ENCODE results near the gene NEDD4L. TPM values are rescaled to one million over a fixed set of nuclear protein-coding genes. Genes with fewer than 3 reads are reported as not detected.

Gene NEDD4L
- total RNA-seq, 2 donors from 2014 or later = 149 to 212 TPM

DNA sequence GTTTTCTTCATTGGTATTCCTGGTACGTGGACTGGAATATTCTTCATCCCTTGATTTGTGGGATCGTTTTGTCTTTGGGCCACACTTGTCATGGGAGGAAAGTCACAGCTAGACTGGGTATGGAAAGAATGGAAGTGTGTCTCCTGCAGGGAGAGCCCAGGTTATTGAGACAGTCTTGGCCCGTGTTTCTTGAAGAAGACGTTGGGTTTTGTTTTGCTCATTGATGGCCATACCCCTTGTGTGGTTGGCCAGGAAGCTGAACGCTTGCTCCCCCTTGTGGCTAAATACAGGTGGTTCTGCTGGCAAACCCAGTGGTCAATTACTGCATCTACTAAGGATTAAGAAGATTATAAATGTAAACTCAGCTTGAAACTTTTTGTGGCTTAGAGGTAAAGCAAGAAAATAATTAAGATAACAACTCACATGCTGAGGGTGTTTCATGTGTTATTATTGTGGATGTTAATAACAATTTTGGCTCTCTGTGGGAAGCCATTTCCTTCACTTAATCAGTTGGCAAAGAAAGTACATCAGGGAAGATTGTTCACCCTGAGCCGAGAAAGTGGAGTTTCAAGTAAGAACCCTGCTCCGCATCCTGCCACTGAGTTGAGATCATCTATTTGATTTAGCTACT, 91.8 kb downstream of the NEDD4L start:
- Histone ChIP-seq H3K4me3 (no peak overlapping the region), H3K9ac (ENCODE audit: low read depth in 2 of 2, low read length in 2 of 2) (no peak overlapping the region), H3K9me3 (no peaks in the 10 kb centered on the region), H3K36me3 (no peaks in the 10 kb centered on the region), H3K4me1 (no peaks in the 10 kb centered on the region), H3K27ac (no peak overlapping the region), H3K27me3 (no peaks in the 10 kb centered on the region)
- intact Hi-C loops (cut with DNase I) = loop anchor here (10.0 kb wide), 1 partner anchor 189 kb away; no protein-coding TSS in a partner anchor
- peak; percentile 86 for TF ChIP-seq CTCF (IDR thresholded peaks at IDR 0.05)
- DNase-seq = peak; percentile 75

- intact Hi-C loops (cut with DNase I) = loop anchor here (10.0 kb wide), 1 partner anchor 188 kb away; no protein-coding TSS in a partner anchor
Measured at GRCh38 chr18:58136879-58137278, 92.9 kb downstream of the NEDD4L start.

GRCh38 chr18:58139459-58140386, 95.7 kb downstream of the NEDD4L start:
- intact Hi-C loops (cut with DNase I) = loop anchor here (10.0 kb wide), 1 partner anchor 185 kb away; no protein-coding TSS in a partner anchor
- no peak overlapping the region for H3K27ac ChIP-seq
- no peak for TF ChIP-seq CTCF (IDR thresholded peaks at IDR 0.05)
- H3K4me1 ChIP-seq = no peaks in the 10 kb centered on the region
- no peak overlapping the region for H3K4me3 ChIP-seq
- no peaks in the 10 kb centered on the region for H3K27me3 ChIP-seq
- no peak overlapping the region for H3K9ac ChIP-seq (ENCODE audit: low read depth in 2 of 2, low read length in 2 of 2)
- DNase-seq = no peak
- no peaks in the 10 kb centered on the region for H3K9me3 ChIP-seq
- H3K36me3 ChIP-seq = no peaks in the 10 kb centered on the region

More at GRCh38 chr18:58136879-58137278, 92.9 kb downstream of the NEDD4L start:
- Histone ChIP-seq H3K9me3 (no peaks in the 10 kb centered on the region), H3K36me3 (no peaks in the 10 kb centered on the region), H3K9ac (ENCODE audit: low read depth in 2 of 2, low read length in 2 of 2) (no peak overlapping the region), H3K4me3 (no peak overlapping the region), H3K4me1 (no peaks in the 10 kb centered on the region), H3K27me3 (no peaks in the 10 kb centered on the region), H3K27ac (no peak overlapping the region)
- DNase-seq = no peak
- TF ChIP-seq CTCF (IDR thresholded peaks at IDR 0.05) = no peak

GRCh38 chr18:58140387-58141325, 96.6 kb downstream of the NEDD4L start:
- intact Hi-C loops (cut with DNase I) = no loop called here
- TF ChIP-seq CTCF (IDR thresholded peaks at IDR 0.05) = no peak
- no peaks in the 10 kb centered on the region for H3K9me3 ChIP-seq
- no peak for DNase-seq
- no peak overlapping the region for H3K27ac ChIP-seq
- H3K36me3 ChIP-seq = no peaks in the 10 kb centered on the region
- H3K4me1 ChIP-seq = no peaks in the 10 kb centered on the region
- H3K4me3 ChIP-seq = no peak overlapping the region
- H3K27me3 ChIP-seq = no peaks in the 10 kb centered on the region
- H3K9ac ChIP-seq (ENCODE audit: low read depth in 2 of 2, low read length in 2 of 2) = peak overlapping the region in 1 of 2 donors; percentile 21

- no peak overlapping the region for H3K4me3 ChIP-seq
- no peak for DNase-seq
- TF ChIP-seq CTCF (IDR thresholded peaks at IDR 0.05) = no peak
- no peaks in the 10 kb centered on the region for H3K9me3 ChIP-seq
- no peaks in the 10 kb centered on the region for H3K36me3 ChIP-seq
- intact Hi-C loops (cut with DNase I) = no loop called here
- no peaks in the 10 kb centered on the region for H3K27me3 ChIP-seq
- no peaks in the 10 kb centered on the region for H3K4me1 ChIP-seq
- no peak overlapping the region for H3K9ac ChIP-seq (ENCODE audit: low read depth in 2 of 2, low read length in 2 of 2)
- no peak overlapping the region for H3K27ac ChIP-seq
Measured at GRCh38 chr18:58143386-58143785, 99.4 kb downstream of the NEDD4L start.

Measured in colonic mucosa (tissue), 4 donors.